Liver (tissue), 9 donors: ENCODE results near the gene TESK2. TPM values are rescaled to one million over a fixed set of nuclear protein-coding genes. Genes with fewer than 3 reads are reported as not detected.
"Not testable (repeated sequence)": the region's sequence is repeated elsewhere in the genome, so short reads cannot be mapped to it uniquely, and the experiment has no call there.

Experiments
- DNase-seq: peaks from one replicate; pipeline ENCODE4 v3.0.0-alpha.2; 2017; ENCODE audit warnings: low spot score
- H3K27ac ChIP-seq, 2 donors: one replicate each; pipeline ENCODE4 v1.7.0; 2013; ENCODE audit warnings: inconsistent platforms in 2 of 2, low read length in 2 of 2, control low read depth in 1 of 2, low read depth in 1 of 2, mild to moderate bottlenecking in 1 of 2
- H3K27me3 ChIP-seq, 4 donors: one replicate each; pipeline versions ENCODE4 v1.6.1 to v1.7.0; 2013; ENCODE audit warnings: low read length in 3 of 4, inconsistent platforms in 1 of 4, mild to moderate bottlenecking in 1 of 4, moderate library complexity in 1 of 4; ENCODE audit not compliant: control insufficient read depth in 4 of 4, insufficient read depth in 4 of 4
- H3K36me3 ChIP-seq, 4 donors: one replicate each; pipeline versions ENCODE4 v1.6.1 to v1.7.0; 2013; ENCODE audit warnings: low read length in 3 of 4, mild to moderate bottlenecking in 3 of 4, low read depth in 1 of 4, moderate library complexity in 1 of 4; ENCODE audit not compliant: control insufficient read depth in 4 of 4, insufficient read depth in 3 of 4
- H3K4me1 ChIP-seq, 4 donors: one replicate each; pipeline versions ENCODE4 v1.6.1 to v1.7.0; 2013; ENCODE audit warnings: low read length in 3 of 4, mild to moderate bottlenecking in 3 of 4, moderate library complexity in 1 of 4; ENCODE audit not compliant: control insufficient read depth in 4 of 4, insufficient read depth in 4 of 4
- H3K4me3 ChIP-seq, 3 donors: one replicate each; pipeline versions ENCODE4 v1.6.1 to v1.7.0; 2013; ENCODE audit warnings: low read length in 3 of 3, control low read depth in 1 of 3, low read depth in 1 of 3, mild to moderate bottlenecking in 1 of 3
- H3K9ac ChIP-seq, 2 donors: one replicate each; pipeline ENCODE4 v1.7.0; 2013; ENCODE audit warnings: low read length in 2 of 2, mild to moderate bottlenecking in 2 of 2, moderate library complexity in 2 of 2, control low read depth in 1 of 2, low read depth in 1 of 2
- H3K9me3 ChIP-seq, 4 donors: one replicate each; pipeline versions ENCODE4 v1.6.1 to v1.7.0; 2013; ENCODE audit warnings: low read length in 3 of 4; ENCODE audit not compliant: control insufficient read depth in 4 of 4
- EGR1 ChIP-seq, 2 donors: IDR thresholded peaks; 2 replicates each; pipeline ENCODE4 v1.6.1; 2016 to 2018; ENCODE audit warnings: antibody characterized with exemption in 2 of 2, low read depth in 2 of 2
- FOXA1 ChIP-seq: IDR thresholded peaks from 2 replicates; pipeline ENCODE4 v1.6.1; 2016; ENCODE audit warnings: antibody characterized with exemption
- FOXA2 ChIP-seq: IDR thresholded peaks from 2 replicates; pipeline ENCODE4 v1.6.1; 2016; ENCODE audit warnings: antibody characterized with exemption
- GABPA ChIP-seq, 2 donors: IDR thresholded peaks in 1 of 2; conservative IDR thresholded peaks in 1 of 2; 2 replicates each; pipeline ENCODE4 v1.6.1; 2016; ENCODE audit warnings: antibody characterized with exemption in 2 of 2, mild to moderate bottlenecking in 1 of 2, moderate library complexity in 1 of 2
- HNF4A ChIP-seq, 2 donors: conservative IDR thresholded peaks; 2 replicates each; pipeline ENCODE4 v1.6.1; 2016; ENCODE audit warnings: antibody characterized with exemption in 2 of 2, mild to moderate bottlenecking in 2 of 2
- HNF4G ChIP-seq: IDR thresholded peaks from 2 replicates; pipeline ENCODE4 v1.6.1; 2016; ENCODE audit warnings: antibody characterized with exemption
- JUND ChIP-seq, 2 donors: IDR thresholded peaks; 2 replicates each; pipeline ENCODE4 v1.6.1; 2016; ENCODE audit warnings: antibody characterized with exemption in 2 of 2
- NR2F2 ChIP-seq: IDR thresholded peaks from 2 replicates; pipeline ENCODE4 v1.6.1; 2016; ENCODE audit warnings: antibody characterized with exemption
- RAD21 ChIP-seq, 2 donors: IDR thresholded peaks; 2 replicates each; pipeline ENCODE4 v1.6.1; 2016; ENCODE audit warnings: antibody characterized with exemption in 2 of 2, mild to moderate bottlenecking in 2 of 2
- RXRA ChIP-seq, 2 donors: IDR thresholded peaks; 2 replicates each; pipeline ENCODE4 v1.6.1; 2017 to 2018; ENCODE audit warnings: antibody characterized with exemption in 2 of 2, mild to moderate bottlenecking in 1 of 2
- SP1 ChIP-seq: IDR thresholded peaks from 2 replicates; pipeline ENCODE4 v1.6.1; 2018; ENCODE audit warnings: antibody characterized with exemption, mild to moderate bottlenecking
- TAF1 ChIP-seq: conservative IDR thresholded peaks from 2 replicates; pipeline ENCODE4 v1.6.1; 2016; ENCODE audit warnings: antibody characterized with exemption, mild to moderate bottlenecking
- YY1 ChIP-seq: IDR thresholded peaks from 2 replicates; pipeline ENCODE4 v1.6.1; 2016; ENCODE audit warnings: antibody characterized with exemption, mild to moderate bottlenecking
- WGBS: extraction: QIAGEN DNeasy Blood & Tissue Kit; methylation state at CpG from one replicate; pipeline ENCODE4 v1.1.7; 2013; 5-methylcytosine and 5-hydroxymethylcytosine counted together
- polyA plus RNA-seq, 2 donors: library from polyadenylated mRNA; stranded (reverse) in 1 of 2; unstranded in 1 of 2; fragments of 200-250 nt in 1 of 2; fragments of >200 nt in 1 of 2; fragmentation: Nextera tagmentation in 1 of 2; extraction: Ambion mirVana in 1 of 2; gene quantifications; one replicate each; pipeline versions ENCODE4 v1.2.1 to v1.2.3, GENCODE V29; 2013 to 2015
- total RNA-seq, 2 donors: library from RNA; depleted of rRNA; stranded (reverse); fragments of >200 nt; gene quantifications; one replicate each; pipeline ENCODE4 v1.2.3, GENCODE V29; 2014
- TF ChIP-seq, protein P1 (sequence below): fragments of 150-350 bp; IDR thresholded peaks from 2 replicates; pipeline ENCODE4 v1.5.1; 2017; ENCODE audit warnings: improper control_type of control experiment, low read depth, low read length; ENCODE audit not compliant: missing input control
- TF ChIP-seq, protein P2 (sequence below): IDR thresholded peaks from 2 replicates; pipeline ENCODE4 v1.6.1; 2016; ENCODE audit warnings: antibody characterized with exemption, mild to moderate bottlenecking
- TF ChIP-seq, protein P3 (sequence below): IDR thresholded peaks from 2 replicates; pipeline ENCODE4 v1.6.1; 2016; ENCODE audit warnings: antibody characterized with exemption
- TF ChIP-seq, protein P4 (sequence below): IDR thresholded peaks from 2 replicates; pipeline ENCODE4 v1.6.1; 2016; ENCODE audit warnings: antibody characterized with exemption
- TF ChIP-seq, protein P5 (sequence below): IDR thresholded peaks from 2 replicates; pipeline ENCODE4 v1.6.1; 2016; ENCODE audit warnings: antibody characterized with exemption
- donor health status: healthy.
- donor health status: healthy.
- donor health status: healthy.
- donor health status: healthy.
- donor health status: healthy.

Gene TESK2
- total and polyA plus RNA-seq, 4 donors: 2.4 to 8.2 (median 5.2) TPM

DNA sequence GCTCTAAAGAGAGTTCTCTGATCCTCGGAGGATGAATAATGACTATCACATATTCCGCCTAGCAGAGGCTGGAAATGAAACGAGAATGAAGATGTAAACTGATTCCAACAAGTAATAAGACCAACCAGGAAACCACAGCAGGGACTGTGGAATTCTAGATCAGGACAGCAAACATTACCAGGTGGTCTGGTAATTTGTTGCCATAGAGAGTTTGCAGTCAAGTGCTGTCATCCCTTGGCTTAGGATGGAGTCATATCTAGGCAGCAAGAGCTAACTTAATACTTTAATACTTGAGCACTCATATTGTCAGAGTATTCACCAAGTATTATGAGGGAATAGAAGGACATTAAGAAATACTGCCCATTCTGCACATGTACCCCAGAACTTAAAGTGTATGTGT, 105.7 kb downstream of the TESK2 start:
- no peak overlapping the region for H3K27ac ChIP-seq
- no peak for DNase-seq
- H3K9ac ChIP-seq: no peak overlapping the region
- H3K36me3 ChIP-seq: no peaks in the 10 kb centered on the region
- H3K9me3 ChIP-seq: no peaks in the 10 kb centered on the region
- no peaks in the 10 kb centered on the region for H3K27me3 ChIP-seq
- 95% methylated on average over 3 of the region's 3 CpGs for WGBS
- peaks cover 0 to 2% (median under 1%) of the 10 kb centered on the region in 4 donors for H3K4me1 ChIP-seq
- no peak overlapping the region for H3K4me3 ChIP-seq
- TF ChIP-seq FOXA2: no peak
- TF ChIP-seq HNF4A (conservative IDR thresholded peaks at IDR 0.05): no peak
- TF ChIP-seq, protein P1, sequence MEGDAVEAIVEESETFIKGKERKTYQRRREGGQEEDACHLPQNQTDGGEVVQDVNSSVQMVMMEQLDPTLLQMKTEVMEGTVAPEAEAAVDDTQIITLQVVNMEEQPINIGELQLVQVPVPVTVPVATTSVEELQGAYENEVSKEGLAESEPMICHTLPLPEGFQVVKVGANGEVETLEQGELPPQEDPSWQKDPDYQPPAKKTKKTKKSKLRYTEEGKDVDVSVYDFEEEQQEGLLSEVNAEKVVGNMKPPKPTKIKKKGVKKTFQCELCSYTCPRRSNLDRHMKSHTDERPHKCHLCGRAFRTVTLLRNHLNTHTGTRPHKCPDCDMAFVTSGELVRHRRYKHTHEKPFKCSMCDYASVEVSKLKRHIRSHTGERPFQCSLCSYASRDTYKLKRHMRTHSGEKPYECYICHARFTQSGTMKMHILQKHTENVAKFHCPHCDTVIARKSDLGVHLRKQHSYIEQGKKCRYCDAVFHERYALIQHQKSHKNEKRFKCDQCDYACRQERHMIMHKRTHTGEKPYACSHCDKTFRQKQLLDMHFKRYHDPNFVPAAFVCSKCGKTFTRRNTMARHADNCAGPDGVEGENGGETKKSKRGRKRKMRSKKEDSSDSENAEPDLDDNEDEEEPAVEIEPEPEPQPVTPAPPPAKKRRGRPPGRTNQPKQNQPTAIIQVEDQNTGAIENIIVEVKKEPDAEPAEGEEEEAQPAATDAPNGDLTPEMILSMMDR: no peak
- TF ChIP-seq, protein P2, sequence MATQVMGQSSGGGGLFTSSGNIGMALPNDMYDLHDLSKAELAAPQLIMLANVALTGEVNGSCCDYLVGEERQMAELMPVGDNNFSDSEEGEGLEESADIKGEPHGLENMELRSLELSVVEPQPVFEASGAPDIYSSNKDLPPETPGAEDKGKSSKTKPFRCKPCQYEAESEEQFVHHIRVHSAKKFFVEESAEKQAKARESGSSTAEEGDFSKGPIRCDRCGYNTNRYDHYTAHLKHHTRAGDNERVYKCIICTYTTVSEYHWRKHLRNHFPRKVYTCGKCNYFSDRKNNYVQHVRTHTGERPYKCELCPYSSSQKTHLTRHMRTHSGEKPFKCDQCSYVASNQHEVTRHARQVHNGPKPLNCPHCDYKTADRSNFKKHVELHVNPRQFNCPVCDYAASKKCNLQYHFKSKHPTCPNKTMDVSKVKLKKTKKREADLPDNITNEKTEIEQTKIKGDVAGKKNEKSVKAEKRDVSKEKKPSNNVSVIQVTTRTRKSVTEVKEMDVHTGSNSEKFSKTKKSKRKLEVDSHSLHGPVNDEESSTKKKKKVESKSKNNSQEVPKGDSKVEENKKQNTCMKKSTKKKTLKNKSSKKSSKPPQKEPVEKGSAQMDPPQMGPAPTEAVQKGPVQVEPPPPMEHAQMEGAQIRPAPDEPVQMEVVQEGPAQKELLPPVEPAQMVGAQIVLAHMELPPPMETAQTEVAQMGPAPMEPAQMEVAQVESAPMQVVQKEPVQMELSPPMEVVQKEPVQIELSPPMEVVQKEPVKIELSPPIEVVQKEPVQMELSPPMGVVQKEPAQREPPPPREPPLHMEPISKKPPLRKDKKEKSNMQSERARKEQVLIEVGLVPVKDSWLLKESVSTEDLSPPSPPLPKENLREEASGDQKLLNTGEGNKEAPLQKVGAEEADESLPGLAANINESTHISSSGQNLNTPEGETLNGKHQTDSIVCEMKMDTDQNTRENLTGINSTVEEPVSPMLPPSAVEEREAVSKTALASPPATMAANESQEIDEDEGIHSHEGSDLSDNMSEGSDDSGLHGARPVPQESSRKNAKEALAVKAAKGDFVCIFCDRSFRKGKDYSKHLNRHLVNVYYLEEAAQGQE: no peak
- TF ChIP-seq HNF4G: no peak
- no peak for TF ChIP-seq NR2F2
- TF ChIP-seq, protein P3, sequence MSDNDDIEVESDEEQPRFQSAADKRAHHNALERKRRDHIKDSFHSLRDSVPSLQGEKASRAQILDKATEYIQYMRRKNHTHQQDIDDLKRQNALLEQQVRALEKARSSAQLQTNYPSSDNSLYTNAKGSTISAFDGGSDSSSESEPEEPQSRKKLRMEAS: no peak
- TF ChIP-seq, protein P4, sequence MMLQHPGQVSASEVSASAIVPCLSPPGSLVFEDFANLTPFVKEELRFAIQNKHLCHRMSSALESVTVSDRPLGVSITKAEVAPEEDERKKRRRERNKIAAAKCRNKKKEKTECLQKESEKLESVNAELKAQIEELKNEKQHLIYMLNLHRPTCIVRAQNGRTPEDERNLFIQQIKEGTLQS: no peak
- TF ChIP-seq EGR1 (IDR thresholded peaks at IDR 0.05; ENCODE audit: low read depth in 2 of 2): no peak
- no peak for TF ChIP-seq SP1
- TF ChIP-seq, protein P5, sequence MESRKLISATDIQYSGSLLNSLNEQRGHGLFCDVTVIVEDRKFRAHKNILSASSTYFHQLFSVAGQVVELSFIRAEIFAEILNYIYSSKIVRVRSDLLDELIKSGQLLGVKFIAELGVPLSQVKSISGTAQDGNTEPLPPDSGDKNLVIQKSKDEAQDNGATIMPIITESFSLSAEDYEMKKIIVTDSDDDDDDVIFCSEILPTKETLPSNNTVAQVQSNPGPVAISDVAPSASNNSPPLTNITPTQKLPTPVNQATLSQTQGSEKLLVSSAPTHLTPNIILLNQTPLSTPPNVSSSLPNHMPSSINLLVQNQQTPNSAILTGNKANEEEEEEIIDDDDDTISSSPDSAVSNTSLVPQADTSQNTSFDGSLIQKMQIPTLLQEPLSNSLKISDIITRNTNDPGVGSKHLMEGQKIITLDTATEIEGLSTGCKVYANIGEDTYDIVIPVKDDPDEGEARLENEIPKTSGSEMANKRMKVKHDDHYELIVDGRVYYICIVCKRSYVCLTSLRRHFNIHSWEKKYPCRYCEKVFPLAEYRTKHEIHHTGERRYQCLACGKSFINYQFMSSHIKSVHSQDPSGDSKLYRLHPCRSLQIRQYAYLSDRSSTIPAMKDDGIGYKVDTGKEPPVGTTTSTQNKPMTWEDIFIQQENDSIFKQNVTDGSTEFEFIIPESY: no peak
- no peak for TF ChIP-seq RAD21 (IDR thresholded peaks at IDR 0.05)
- TF ChIP-seq GABPA (IDR thresholded peaks at IDR 0.05 in 1 of 2, conservative IDR thresholded peaks at IDR 0.05 in 1 of 2): no peak
- TF ChIP-seq FOXA1: no peak
- no peak for TF ChIP-seq JUND (IDR thresholded peaks at IDR 0.05)
- no peak for TF ChIP-seq RXRA (IDR thresholded peaks at IDR 0.05)
- no peak for TF ChIP-seq YY1
- no peak for TF ChIP-seq TAF1

DNA sequence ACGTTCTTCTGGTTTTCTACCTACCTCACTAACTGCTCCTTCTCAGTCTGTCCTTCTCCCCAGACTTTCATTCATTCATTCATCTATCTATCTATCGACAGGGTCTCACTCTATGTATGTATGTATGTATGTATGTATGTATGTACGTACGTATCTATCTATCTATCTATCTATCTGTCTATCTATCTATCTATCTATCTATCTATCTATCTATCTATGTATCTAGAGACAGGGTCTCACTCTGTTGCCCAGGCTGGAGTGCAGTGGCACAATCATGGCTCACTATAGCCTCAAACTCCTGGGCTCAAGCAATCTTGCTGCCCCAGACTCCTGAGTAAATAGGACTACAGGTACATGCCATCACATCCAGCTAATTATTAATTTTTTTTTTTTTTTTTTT, 106.8 kb downstream of the TESK2 start:
- WGBS: 82% methylated on average over 4 of the region's 4 CpGs
- not testable (repeated sequence) for H3K27ac ChIP-seq, DNase-seq, H3K27me3 ChIP-seq, H3K4me3 ChIP-seq, H3K36me3 ChIP-seq, H3K9me3 ChIP-seq, H3K9ac ChIP-seq, H3K4me1 ChIP-seq
